IgD-negative memory B cell (primary cell): ENCODE results near the gene BPIFB1. TPM values are rescaled to one million over a fixed set of nuclear protein-coding genes. Genes with fewer than 3 reads are reported as not detected.
A peak's percentile ranks its signal among the peaks of the same experiment; 100 is the strongest.

Source experiments
- H3K27ac Mint-ChIP-seq, 3 donors: one replicate each; pipeline ENCODE4 v1.8.0; 2020 to 2022; ENCODE audit warnings: mild to moderate bottlenecking in 3 of 3, mixed read lengths in 3 of 3, moderate library complexity in 1 of 3
- H3K27me3 Mint-ChIP-seq: one replicate; pipeline ENCODE4 v1.8.0; 2021; ENCODE audit warnings: mixed read lengths
- H3K36me3 Mint-ChIP-seq: one replicate; pipeline ENCODE4 v1.8.0; 2020; ENCODE audit warnings: mild to moderate bottlenecking, mixed read lengths
- H3K4me1 Mint-ChIP-seq, 3 donors: one replicate each; pipeline ENCODE4 v1.8.0; 2020 to 2022; ENCODE audit warnings: mixed read lengths in 3 of 3, mild to moderate bottlenecking in 1 of 3
- H3K4me3 Mint-ChIP-seq, 4 donors: one replicate each; pipeline ENCODE4 v1.8.0; 2020 to 2022; ENCODE audit warnings: mild to moderate bottlenecking in 4 of 4, mixed read lengths in 4 of 4, moderate library complexity in 3 of 4
- H3K9me3 Mint-ChIP-seq, 3 donors: one replicate each; pipeline ENCODE4 v1.8.0; 2020 to 2021; ENCODE audit warnings: mixed read lengths in 3 of 3, mild to moderate bottlenecking in 1 of 3
- polyA plus RNA-seq: library from polyadenylated mRNA; unstranded; fragments of 300-500 nt; fragmentation: Illumina TruSeq; gene quantifications from one replicate; pipeline ENCODE4 v1.2.3, GENCODE V29; 2021

Gene BPIFB1
- polyA plus RNA-seq, 1 donor from 2014 or later = not detected

- H3K4me1 Mint-ChIP-seq = no peaks in the 10 kb centered on the region
- no peak overlapping the region for H3K4me3 Mint-ChIP-seq
- no peak overlapping the region for H3K27ac Mint-ChIP-seq
- H3K9me3 Mint-ChIP-seq = no peaks in the 10 kb centered on the region
- H3K36me3 Mint-ChIP-seq = peaks cover 3% of the 10 kb centered on the region
- peaks cover 12% of the 10 kb centered on the region for H3K27me3 Mint-ChIP-seq
These were observed 28.0 kb upstream of the BPIFB1 start for GRCh38 chr20:33255005-33255404.

GRCh38 chr20:33257237-33257636, 25.8 kb upstream of the BPIFB1 start:
- peak overlapping the region in 1 of 3 donors; percentile 60 for H3K27ac Mint-ChIP-seq
- H3K36me3 Mint-ChIP-seq = peaks cover 5% of the 10 kb centered on the region
- H3K27me3 Mint-ChIP-seq = peaks cover 22% of the 10 kb centered on the region
- H3K9me3 Mint-ChIP-seq = peaks cover 0 to 2% (median 0%) of the 10 kb centered on the region in 3 donors
- no peak overlapping the region for H3K4me3 Mint-ChIP-seq
- peaks cover 0 to 2% (median 0%) of the 10 kb centered on the region in 3 donors for H3K4me1 Mint-ChIP-seq

- H3K4me3 Mint-ChIP-seq = no peak overlapping the region
- peaks cover 5% of the 10 kb centered on the region for H3K36me3 Mint-ChIP-seq
- peaks cover 0 to 4% (median 2%) of the 10 kb centered on the region in 3 donors for H3K9me3 Mint-ChIP-seq
- H3K4me1 Mint-ChIP-seq = peaks cover 0 to 2% (median 0%) of the 10 kb centered on the region in 3 donors
- H3K27me3 Mint-ChIP-seq = peaks cover 27% of the 10 kb centered on the region
- no peak overlapping the region for H3K27ac Mint-ChIP-seq
These were observed 23.6 kb upstream of the BPIFB1 start for GRCh38 chr20:33259371-33259770.

- H3K27ac Mint-ChIP-seq = no peak overlapping the region
- peaks cover 2 to 4% (median 4%) of the 10 kb centered on the region in 3 donors for H3K9me3 Mint-ChIP-seq
- peaks cover 0 to 2% (median 0%) of the 10 kb centered on the region in 3 donors for H3K4me1 Mint-ChIP-seq
- H3K27me3 Mint-ChIP-seq = peaks cover 25% of the 10 kb centered on the region
- peaks cover 2% of the 10 kb centered on the region for H3K36me3 Mint-ChIP-seq
- peak overlapping the region in 1 of 4 donors; percentile 7 for H3K4me3 Mint-ChIP-seq
These were observed 21.5 kb upstream of the BPIFB1 start for GRCh38 chr20:33261465-33261864.

- H3K27ac Mint-ChIP-seq = no peak overlapping the region
- peaks cover 2% of the 10 kb centered on the region for H3K36me3 Mint-ChIP-seq
- no peak overlapping the region for H3K4me3 Mint-ChIP-seq
- peaks cover 2 to 4% (median 4%) of the 10 kb centered on the region in 3 donors for H3K9me3 Mint-ChIP-seq
- H3K27me3 Mint-ChIP-seq = peaks cover 22% of the 10 kb centered on the region
- H3K4me1 Mint-ChIP-seq = peaks cover 0 to 2% (median 0%) of the 10 kb centered on the region in 3 donors
These were observed 20.4 kb upstream of the BPIFB1 start for GRCh38 chr20:33262658-33263065.

- Mint-ChIP-seq H3K9me3 (peaks cover 2 to 7% (median 4%) of the 10 kb centered on the region in 3 donors), H3K36me3 (peaks cover 5% of the 10 kb centered on the region), H3K27me3 (peaks cover 28% of the 10 kb centered on the region), H3K4me1 (peaks cover 0 to 2% (median 0%) of the 10 kb centered on the region in 3 donors), H3K27ac (no peak overlapping the region), H3K4me3 (no peak overlapping the region)
These were observed 19.2 kb upstream of the BPIFB1 start for GRCh38 chr20:33263784-33264183.

GRCh38 chr20:33267701-33268100, 15.3 kb upstream of the BPIFB1 start:
- H3K36me3 Mint-ChIP-seq = peaks cover 3% of the 10 kb centered on the region
- H3K4me1 Mint-ChIP-seq = no peaks in the 10 kb centered on the region
- no peak overlapping the region for H3K4me3 Mint-ChIP-seq
- peaks cover 0 to 8% (median 2%) of the 10 kb centered on the region in 3 donors for H3K9me3 Mint-ChIP-seq
- H3K27ac Mint-ChIP-seq = no peak overlapping the region
- H3K27me3 Mint-ChIP-seq = peaks cover 21% of the 10 kb centered on the region

GRCh38 chr20:33272155-33272873, 10.7 kb upstream of the BPIFB1 start:
- H3K27ac Mint-ChIP-seq = peak overlapping the region in 1 of 3 donors; percentile 57
- no peaks in the 10 kb centered on the region for H3K4me1 Mint-ChIP-seq
- H3K36me3 Mint-ChIP-seq = peaks cover 3% of the 10 kb centered on the region
- no peak overlapping the region for H3K4me3 Mint-ChIP-seq
- H3K27me3 Mint-ChIP-seq = peaks cover 11% of the 10 kb centered on the region
- peaks cover 0 to 4% (median 0%) of the 10 kb centered on the region in 3 donors for H3K9me3 Mint-ChIP-seq

GRCh38 chr20:33273117-33273851, 9.7 kb upstream of the BPIFB1 start:
- no peak overlapping the region for H3K4me3 Mint-ChIP-seq
- H3K27me3 Mint-ChIP-seq = peaks cover 5% of the 10 kb centered on the region
- H3K36me3 Mint-ChIP-seq = no peaks in the 10 kb centered on the region
- peaks cover 0 to 1% (median 0%) of the 10 kb centered on the region in 3 donors for H3K9me3 Mint-ChIP-seq
- no peak overlapping the region for H3K27ac Mint-ChIP-seq
- no peaks in the 10 kb centered on the region for H3K4me1 Mint-ChIP-seq

GRCh38 chr20:33275215-33275614, 7.8 kb upstream of the BPIFB1 start:
- H3K27me3 Mint-ChIP-seq = peaks cover 7% of the 10 kb centered on the region
- peaks cover 0 to 1% (median 0%) of the 10 kb centered on the region in 3 donors for H3K9me3 Mint-ChIP-seq
- no peak overlapping the region for H3K27ac Mint-ChIP-seq
- H3K36me3 Mint-ChIP-seq = no peaks in the 10 kb centered on the region
- H3K4me3 Mint-ChIP-seq = no peak overlapping the region
- no peaks in the 10 kb centered on the region for H3K4me1 Mint-ChIP-seq

GRCh38 chr20:33275871-33276270, 7.1 kb upstream of the BPIFB1 start:
- no peaks in the 10 kb centered on the region for H3K4me1 Mint-ChIP-seq
- H3K27me3 Mint-ChIP-seq = peaks cover 7% of the 10 kb centered on the region
- H3K4me3 Mint-ChIP-seq = no peak overlapping the region
- no peaks in the 10 kb centered on the region for H3K36me3 Mint-ChIP-seq
- H3K27ac Mint-ChIP-seq = no peak overlapping the region
- peaks cover 0 to 1% (median 0%) of the 10 kb centered on the region in 3 donors for H3K9me3 Mint-ChIP-seq

GRCh38 chr20:33276303-33277113, 6.5 kb upstream of the BPIFB1 start:
- Mint-ChIP-seq H3K4me3 (no peak overlapping the region), H3K27ac (no peak overlapping the region), H3K9me3 (no peaks in the 10 kb centered on the region), H3K27me3 (peaks cover 6% of the 10 kb centered on the region), H3K4me1 (no peaks in the 10 kb centered on the region), H3K36me3 (no peaks in the 10 kb centered on the region)

- Mint-ChIP-seq H3K27me3 (peaks cover 3% of the 10 kb centered on the region), H3K4me1 (no peaks in the 10 kb centered on the region), H3K27ac (no peak overlapping the region), H3K4me3 (no peak overlapping the region), H3K9me3 (no peaks in the 10 kb centered on the region), H3K36me3 (peaks cover 2% of the 10 kb centered on the region)
These were observed 5.3 kb upstream of the BPIFB1 start for GRCh38 chr20:33277471-33278441.

GRCh38 chr20:33278700-33279099, 4.3 kb upstream of the BPIFB1 start:
- no peaks in the 10 kb centered on the region for H3K9me3 Mint-ChIP-seq
- no peaks in the 10 kb centered on the region for H3K4me1 Mint-ChIP-seq
- no peak overlapping the region for H3K4me3 Mint-ChIP-seq
- peaks cover 5% of the 10 kb centered on the region for H3K27me3 Mint-ChIP-seq
- peaks cover 2% of the 10 kb centered on the region for H3K36me3 Mint-ChIP-seq
- no peak overlapping the region for H3K27ac Mint-ChIP-seq
